Effector CD8-positive, alpha-beta T cell (primary cell): ENCODE measurements around the gene OR52N5.
A peak's percentile ranks its signal among the peaks of the same experiment; 100 is the strongest.

Experiments used
- DNase-seq: peaks from one replicate; lab custom pipeline; 2025; lab: John Stamatoyannopoulos, UW
- total RNA-seq, 4 experiments: gene quantifications; one replicate each; lab custom pipeline; 2026; lab: John Stamatoyannopoulos, UW

OR52N5 gene
- 0 reads per million in 4 experiments for total RNA-seq

GRCh38 chr11:5783255-5783654 lies at the start of gene OR52N5:
Gene OR52N5, minus strand, starts transcription at chr11:5783355. Its CDS starts 4,721 bp downstream, at chr11:5778634.
- no peak for DNase-seq

- DNase-seq, result no peak
Measured at GRCh38 chr11:5831196-5831829, 48.2 kb upstream of the OR52N5 start.

GRCh38 chr11:5818245-5818886 lies 35.2 kb upstream of the OR52N5 start:
- no peak for DNase-seq

GRCh38 chr11:5815534-5815933 lies 32.4 kb upstream of the OR52N5 start:
- no peak for DNase-seq

GRCh38 chr11:5809905-5810795 lies 27.0 kb upstream of the OR52N5 start:
- no peak for DNase-seq

- no peak for DNase-seq
Measured at GRCh38 chr11:5809122-5809519, 26.0 kb upstream of the OR52N5 start.

- DNase-seq, result peak; percentile 68
Measured at GRCh38 chr11:5808500-5809121, 25.5 kb upstream of the OR52N5 start, which contains the start of gene OR52N2. Gene OR52N2, plus strand, starts transcription at chr11:5808924. Its CDS starts 11,412 bp downstream, at chr11:5820336.

- no peak for DNase-seq
Measured at GRCh38 chr11:5807580-5807979, 24.4 kb upstream of the OR52N5 start.

- DNase-seq, result no peak
Measured at GRCh38 chr11:5803982-5804381, 20.8 kb upstream of the OR52N5 start.

GRCh38 chr11:5796541-5796940 lies 13.4 kb upstream of the OR52N5 start:
- DNase-seq, result no peak

GRCh38 chr11:5791165-5791564 lies 8.0 kb upstream of the OR52N5 start, which contains the start of gene OR52N1:
Gene OR52N1, minus strand, starts transcription at chr11:5791265. Its CDS starts 2,449 bp downstream, at chr11:5788816.
- DNase-seq, result no peak

GRCh38 chr11:5767056-5767455 lies 16.1 kb downstream of the OR52N5 start:
- DNase-seq, result no peak

GRCh38 chr11:5753943-5754342 lies 29.2 kb downstream of the OR52N5 start, which contains the start of gene OR52N4:
Gene OR52N4, plus strand, starts transcription at chr11:5754243. Its CDS starts 498 bp downstream, at chr11:5754741.
- DNase-seq, result no peak

- no peak for DNase-seq
Measured at GRCh38 chr11:5749836-5750235, 33.3 kb downstream of the OR52N5 start.

GRCh38 chr11:5746614-5747013 lies 36.5 kb downstream of the OR52N5 start:
- no peak for DNase-seq

- no peak for DNase-seq
Measured at GRCh38 chr11:5738431-5738830, 44.7 kb downstream of the OR52N5 start.

- no peak for DNase-seq
Measured at GRCh38 chr11:5737670-5738392, 45.3 kb downstream of the OR52N5 start.

GRCh38 chr11:5737091-5737490 lies 46.1 kb downstream of the OR52N5 start:
- no peak for DNase-seq

- no peak for DNase-seq
Measured at GRCh38 chr11:5736396-5736795, 46.8 kb downstream of the OR52N5 start, which contains the start of gene OR56B1. Gene OR56B1, plus strand, starts transcription at chr11:5736448. Its CDS starts 69 bp downstream, at chr11:5736517.

- no peak for DNase-seq
Measured at GRCh38 chr11:5727691-5728090, 55.5 kb downstream of the OR52N5 start.

- no peak for DNase-seq
Measured at GRCh38 chr11:5726351-5726750, 56.8 kb downstream of the OR52N5 start.
